ENCODE data around the gene SSBP3.

- TF ChIP-seq POLR2A (IDR thresholded peaks at IDR 0.05; ENCODE audit: low read depth) (no peak), CTCF (IDR thresholded peaks at IDR 0.05) (no peak)
These were observed 179.0 kb downstream of the SSBP3 start for GRCh38 chr1:54227091-54227602.
